ENCODE data around the gene CCDC92B. TPM values are rescaled to one million over a fixed set of nuclear protein-coding genes. Genes with fewer than 3 reads are reported as not detected.

Gene CCDC92B
- total RNA-seq, 4 donors from 2014 or later, result 0.11 to 0.71 (median 0.34) TPM

GRCh38 chr17:2694381-2695242 lies 54.8 kb downstream of the CCDC92B start:
- 91 to 93% methylated on average over 38 to 40 of the region's 42 CpGs for WGBS, 2 donors
- intact Hi-C loops (cut with DNase I; ENCODE audit: low total_unique reads), result no loop called here
- DNase-seq (ENCODE audit: low spot score in 2 of 2), result peak in 1 of 2 donors; percentile 78
- no peak overlapping the region for H3K4me3 ChIP-seq (ENCODE audit: low read depth, poor library complexity, severe bottlenecking)
- TF ChIP-seq POLR2A (IDR thresholded peaks at IDR 0.05), result no peak
- TF ChIP-seq CTCF (IDR thresholded peaks at IDR 0.05), result no peak

- intact Hi-C loops (cut with DNase I; ENCODE audit: low total_unique reads), result no loop called here
Observed at GRCh38 chr17:2693561-2694380, 55.7 kb downstream of the CCDC92B start.

GRCh38 chr17:2692781-2693135 lies 56.7 kb downstream of the CCDC92B start:
- DNase-seq (ENCODE audit: low spot score in 2 of 2), result no peak
- H3K4me3 ChIP-seq (ENCODE audit: low read depth, poor library complexity, severe bottlenecking), result no peak overlapping the region
- intact Hi-C loops (cut with DNase I; ENCODE audit: low total_unique reads), result no loop called here
- 92% methylated on average over 14 of the region's 14 CpGs for WGBS, 2 donors
- TF ChIP-seq CTCF (IDR thresholded peaks at IDR 0.05) (no peak), POLR2A (IDR thresholded peaks at IDR 0.05) (no peak)

More at GRCh38 chr17:2693561-2694380, 55.7 kb downstream of the CCDC92B start:
- 82 to 88% methylated on average over 13 to 22 of the region's 37 CpGs for WGBS, 2 donors
- H3K4me3 ChIP-seq (ENCODE audit: low read depth, poor library complexity, severe bottlenecking), result no peak overlapping the region
- peak in 1 of 2 donors; percentile 83 for DNase-seq (ENCODE audit: low spot score in 2 of 2)
- TF ChIP-seq CTCF (IDR thresholded peaks at IDR 0.05), result no peak
- TF ChIP-seq POLR2A (IDR thresholded peaks at IDR 0.05), result no peak

- intact Hi-C loops (cut with DNase I; ENCODE audit: low total_unique reads), result no loop called here
- peak; percentile 15 to 82 for DNase-seq (ENCODE audit: low spot score in 2 of 2)
- H3K4me3 ChIP-seq (ENCODE audit: low read depth, poor library complexity, severe bottlenecking), result no peak overlapping the region
- 89 to 90% methylated on average over 48 to 52 of the region's 71 CpGs for WGBS, 2 donors
- TF ChIP-seq POLR2A (IDR thresholded peaks at IDR 0.05) (no peak), CTCF (IDR thresholded peaks at IDR 0.05) (no peak)
Observed at GRCh38 chr17:2691965-2692780, 57.3 kb downstream of the CCDC92B start.

GRCh38 chr17:2691069-2691871 lies 58.2 kb downstream of the CCDC92B start:
- H3K4me3 ChIP-seq (ENCODE audit: low read depth, poor library complexity, severe bottlenecking), result no peak overlapping the region
- peak in 1 of 2 donors; percentile 82 for DNase-seq (ENCODE audit: low spot score in 2 of 2)
- TF ChIP-seq POLR2A (IDR thresholded peaks at IDR 0.05), result no peak
- TF ChIP-seq CTCF (IDR thresholded peaks at IDR 0.05), result no peak
- 95% methylated on average over 62 of the region's 62 CpGs for WGBS, 2 donors
- intact Hi-C loops (cut with DNase I; ENCODE audit: low total_unique reads), result no loop called here

All from lower leg skin (tissue), 4 donors.